ENCODE measurements around the gene CAMK2A. TPM values are rescaled to one million over a fixed set of nuclear protein-coding genes. Genes with fewer than 3 reads are reported as not detected.

Gene CAMK2A
- total RNA-seq, 1 donor from 2014 or later: not detected

DNA sequence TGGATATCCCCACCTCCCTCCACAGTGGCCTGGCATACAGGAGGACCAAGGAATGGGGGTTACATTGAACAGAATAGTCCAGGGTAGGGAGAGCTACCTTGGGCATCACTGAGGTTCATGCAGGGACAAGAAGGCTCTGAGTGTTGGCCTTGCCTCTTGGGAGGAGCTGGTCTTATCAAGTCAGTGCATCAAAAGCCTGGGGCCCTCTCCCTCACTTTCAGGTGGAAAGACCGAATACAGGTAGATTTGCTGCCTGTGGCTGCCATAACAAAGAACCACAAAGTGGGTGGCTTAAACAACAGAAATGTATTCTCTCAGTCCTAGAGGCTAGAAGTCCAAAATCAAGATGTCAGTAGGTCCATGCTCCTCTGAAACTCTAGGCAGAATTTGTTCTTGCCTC, 31.6 kb upstream of the CAMK2A start:
- DNase-seq (ENCODE audit: low spot score, unreplicated experiment): no peak
- H3K27ac Mint-ChIP-seq: no peak overlapping the region
- peaks cover 9% of the 10 kb centered on the region for H3K4me1 Mint-ChIP-seq (ENCODE audit: low read depth)
- H3K27me3 Mint-ChIP-seq: peaks cover 8% of the 10 kb centered on the region
- no peaks in the 10 kb centered on the region for H3K9me3 Mint-ChIP-seq (ENCODE audit: low read depth)
- TF ChIP-seq, protein P1, sequence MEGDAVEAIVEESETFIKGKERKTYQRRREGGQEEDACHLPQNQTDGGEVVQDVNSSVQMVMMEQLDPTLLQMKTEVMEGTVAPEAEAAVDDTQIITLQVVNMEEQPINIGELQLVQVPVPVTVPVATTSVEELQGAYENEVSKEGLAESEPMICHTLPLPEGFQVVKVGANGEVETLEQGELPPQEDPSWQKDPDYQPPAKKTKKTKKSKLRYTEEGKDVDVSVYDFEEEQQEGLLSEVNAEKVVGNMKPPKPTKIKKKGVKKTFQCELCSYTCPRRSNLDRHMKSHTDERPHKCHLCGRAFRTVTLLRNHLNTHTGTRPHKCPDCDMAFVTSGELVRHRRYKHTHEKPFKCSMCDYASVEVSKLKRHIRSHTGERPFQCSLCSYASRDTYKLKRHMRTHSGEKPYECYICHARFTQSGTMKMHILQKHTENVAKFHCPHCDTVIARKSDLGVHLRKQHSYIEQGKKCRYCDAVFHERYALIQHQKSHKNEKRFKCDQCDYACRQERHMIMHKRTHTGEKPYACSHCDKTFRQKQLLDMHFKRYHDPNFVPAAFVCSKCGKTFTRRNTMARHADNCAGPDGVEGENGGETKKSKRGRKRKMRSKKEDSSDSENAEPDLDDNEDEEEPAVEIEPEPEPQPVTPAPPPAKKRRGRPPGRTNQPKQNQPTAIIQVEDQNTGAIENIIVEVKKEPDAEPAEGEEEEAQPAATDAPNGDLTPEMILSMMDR (IDR thresholded peaks at IDR 0.05; ENCODE audit: unreplicated experiment): no peak
- H3K4me3 Mint-ChIP-seq (ENCODE audit: low read depth): no peak overlapping the region
- no peaks in the 10 kb centered on the region for H3K36me3 Mint-ChIP-seq (ENCODE audit: insufficient read depth)

DNA sequence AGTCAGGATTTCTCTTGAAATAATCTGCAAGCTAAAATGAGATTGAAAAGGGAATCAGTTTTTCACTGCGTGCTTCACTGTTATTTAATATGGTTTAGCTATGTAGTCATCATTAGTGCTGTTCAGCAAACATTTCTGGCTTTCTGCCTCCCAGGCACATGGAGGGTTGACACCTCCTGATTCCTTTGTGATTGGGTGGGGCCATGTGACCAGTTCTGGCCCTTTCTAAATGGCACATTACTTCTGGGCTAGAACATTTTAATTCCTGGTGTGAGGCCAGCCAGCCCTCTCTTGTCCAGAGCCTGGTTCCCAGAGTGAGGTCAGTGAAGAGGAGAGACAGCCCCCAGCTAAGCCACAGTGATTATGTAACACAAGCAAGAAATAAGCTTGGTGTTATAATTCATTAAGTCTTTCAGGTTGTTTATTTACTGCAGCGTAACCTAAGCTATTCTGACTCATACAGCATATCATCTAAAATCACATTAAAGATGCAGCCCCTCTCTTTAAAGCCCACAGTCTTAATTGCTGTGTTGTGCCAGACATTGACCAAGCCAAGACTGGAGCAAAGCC, 30.6 kb upstream of the CAMK2A start:
- H3K4me3 Mint-ChIP-seq (ENCODE audit: low read depth): no peak overlapping the region
- no peaks in the 10 kb centered on the region for H3K9me3 Mint-ChIP-seq (ENCODE audit: low read depth)
- H3K4me1 Mint-ChIP-seq (ENCODE audit: low read depth): peaks cover 5% of the 10 kb centered on the region
- peaks cover 8% of the 10 kb centered on the region for H3K27me3 Mint-ChIP-seq
- H3K27ac Mint-ChIP-seq: no peak overlapping the region
- no peak for DNase-seq (ENCODE audit: low spot score, unreplicated experiment)
- TF ChIP-seq, protein P1 (IDR thresholded peaks at IDR 0.05; ENCODE audit: unreplicated experiment): no peak
- H3K36me3 Mint-ChIP-seq (ENCODE audit: insufficient read depth): no peaks in the 10 kb centered on the region

DNA sequence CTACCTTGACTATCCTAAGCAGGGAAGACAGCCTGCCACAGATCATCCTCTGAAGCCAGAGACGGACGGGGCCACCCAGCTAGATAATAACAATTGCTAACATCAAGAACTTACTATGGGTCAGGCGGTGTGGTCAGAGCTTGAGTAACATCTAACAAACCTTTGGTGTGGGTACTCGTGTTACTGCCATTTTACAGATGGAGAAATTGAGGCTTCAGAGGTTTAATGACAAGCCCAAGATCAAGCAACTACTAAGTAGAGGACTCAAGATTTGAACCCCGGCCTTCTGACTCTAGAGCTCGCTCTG, 29.9 kb upstream of the CAMK2A start:
- no peak overlapping the region for H3K4me3 Mint-ChIP-seq (ENCODE audit: low read depth)
- peaks cover 8% of the 10 kb centered on the region for H3K27me3 Mint-ChIP-seq
- no peak for DNase-seq (ENCODE audit: low spot score, unreplicated experiment)
- TF ChIP-seq, protein P1 (IDR thresholded peaks at IDR 0.05; ENCODE audit: unreplicated experiment): no peak
- no peak overlapping the region for H3K27ac Mint-ChIP-seq
- peaks cover 4% of the 10 kb centered on the region for H3K4me1 Mint-ChIP-seq (ENCODE audit: low read depth)
- no peaks in the 10 kb centered on the region for H3K36me3 Mint-ChIP-seq (ENCODE audit: insufficient read depth)
- no peaks in the 10 kb centered on the region for H3K9me3 Mint-ChIP-seq (ENCODE audit: low read depth)

DNA sequence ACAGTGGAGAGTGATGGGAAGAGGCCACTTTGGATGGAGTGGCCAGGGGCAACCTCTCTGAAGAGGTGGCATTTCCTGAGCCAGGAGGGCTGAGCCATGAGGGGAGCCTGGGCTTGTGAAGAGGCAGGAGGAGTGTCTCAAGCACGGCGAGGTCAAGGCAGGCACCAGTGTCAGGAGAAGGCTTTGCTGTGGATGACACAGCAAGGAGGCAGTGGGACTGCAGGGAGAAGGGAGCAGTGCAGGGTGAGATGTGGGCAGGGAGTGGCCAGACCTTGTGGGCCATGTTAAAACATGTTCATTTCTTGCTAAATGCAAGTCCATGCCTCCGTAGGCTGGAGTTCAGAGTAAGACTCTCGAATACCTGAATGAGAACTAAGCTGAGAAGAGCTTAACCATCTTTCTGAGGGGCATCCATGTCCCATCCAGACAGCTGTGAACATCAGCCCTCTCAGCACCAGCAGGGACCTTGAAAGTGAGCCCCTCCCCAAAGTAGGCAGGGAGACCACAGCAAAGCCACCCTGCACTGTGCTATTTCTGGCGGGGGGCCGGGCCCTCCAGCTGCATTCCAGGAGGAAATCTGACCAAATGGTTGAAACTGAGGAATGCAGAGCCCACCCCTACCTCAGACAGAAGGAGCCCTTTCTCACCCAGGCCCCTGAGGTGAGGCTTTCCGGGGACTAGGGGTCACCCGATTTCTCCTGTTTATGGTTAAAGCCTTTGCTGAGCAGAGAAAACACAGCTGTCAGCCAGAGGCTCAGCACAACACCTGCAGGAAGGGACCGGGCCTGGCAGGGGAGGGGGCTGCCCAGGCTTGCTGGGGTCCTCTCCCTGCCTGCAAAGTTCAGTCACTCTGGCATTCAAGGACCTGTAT, 29.3 kb upstream of the CAMK2A start:
- TF ChIP-seq, protein P1 (IDR thresholded peaks at IDR 0.05; ENCODE audit: unreplicated experiment): no peak
- H3K36me3 Mint-ChIP-seq (ENCODE audit: insufficient read depth): no peaks in the 10 kb centered on the region

DNA sequence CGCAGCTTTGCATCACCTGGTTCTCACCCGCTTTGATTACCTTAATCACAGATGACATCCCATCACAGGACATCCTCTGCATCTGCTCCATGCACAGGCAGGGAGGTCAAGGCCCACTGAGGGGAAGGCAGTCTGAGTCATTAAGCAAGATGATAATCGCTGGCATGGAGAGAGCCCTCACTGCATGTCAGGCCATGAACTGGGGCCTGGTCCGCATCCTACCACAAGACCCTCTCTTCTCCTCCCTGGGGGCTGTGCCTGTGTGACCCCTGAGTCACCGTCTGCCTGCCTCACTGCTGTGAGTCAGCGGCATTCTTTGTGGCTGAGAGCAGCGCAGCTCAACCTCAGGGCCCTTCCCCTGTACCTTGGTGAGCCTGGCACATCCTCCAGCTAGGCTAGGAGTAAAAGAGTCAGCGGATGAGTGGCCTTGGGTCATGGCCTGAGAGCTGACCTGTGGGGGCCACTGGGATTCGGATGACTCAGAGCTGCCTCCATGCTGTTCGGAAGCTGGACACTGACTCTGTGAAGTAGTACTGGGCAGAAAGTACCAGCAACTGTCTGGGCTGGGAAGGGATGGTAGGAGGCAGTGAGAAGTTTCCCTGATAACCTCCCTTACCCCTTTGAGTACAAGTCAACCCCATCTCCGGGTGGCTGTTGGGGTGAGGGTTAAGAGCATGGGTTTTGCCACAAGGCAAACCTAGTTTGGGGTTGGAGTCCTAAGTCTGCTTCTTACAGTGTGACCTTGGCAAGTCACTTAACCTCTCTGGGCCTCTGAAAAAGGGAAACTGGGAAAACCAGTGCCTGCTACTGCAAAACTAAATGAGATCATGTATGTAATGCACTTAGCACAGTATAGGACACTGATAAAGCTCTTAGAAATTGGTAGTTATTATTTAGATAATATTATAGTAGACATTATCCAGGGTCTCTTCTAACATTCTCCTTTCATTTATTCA, 27.8 kb upstream of the CAMK2A start:
- Mint-ChIP-seq H3K4me3 (ENCODE audit: low read depth) (no peak overlapping the region), H3K4me1 (ENCODE audit: low read depth) (peaks cover 4% of the 10 kb centered on the region), H3K27ac (peak overlapping the region; percentile 86), H3K27me3 (peaks cover 8% of the 10 kb centered on the region), H3K36me3 (ENCODE audit: insufficient read depth) (no peaks in the 10 kb centered on the region), H3K9me3 (ENCODE audit: low read depth) (no peaks in the 10 kb centered on the region)
- no peak for DNase-seq (ENCODE audit: low spot score, unreplicated experiment)
- TF ChIP-seq, protein P1 (IDR thresholded peaks at IDR 0.05; ENCODE audit: unreplicated experiment): no peak

More for the DNA sequence above, 29.3 kb upstream of the CAMK2A start:
- DNase-seq (ENCODE audit: low spot score, unreplicated experiment): no peak
- Mint-ChIP-seq H3K4me1 (ENCODE audit: low read depth) (peaks cover 4% of the 10 kb centered on the region), H3K27ac (no peak overlapping the region), H3K9me3 (ENCODE audit: low read depth) (no peaks in the 10 kb centered on the region), H3K4me3 (ENCODE audit: low read depth) (no peak overlapping the region), H3K27me3 (peaks cover 8% of the 10 kb centered on the region)

All from progenitor cell of endocrine pancreas (in vitro differentiated cells).